SK-N-MC (cell line): ENCODE data around the gene MARK2.

ENCODE experiments used
- EZH2 ChIP-seq: fragments of 200-600 bp; sonication (generic); IDR thresholded peaks from one replicate; pipeline ENCODE4 v1.6.1; 2017; ENCODE audit warnings: antibody characterized with exemption
- POLR2AphosphoS5 ChIP-seq: IDR thresholded peaks from 2 replicates; pipeline ENCODE4 v1.6.1; 2012; ENCODE audit warnings: mild to moderate bottlenecking, low read depth, low read length, borderline replicate concordance

GRCh38 chr11:63816166-63816565, 22.7 kb upstream of the MARK2 start:
- TF ChIP-seq POLR2AphosphoS5 (no peak), EZH2 (no peak)
